Neural progenitor cell (in vitro differentiated cells): Measurements from ENCODE around the gene BHLHA9. TPM values are rescaled to one million over a fixed set of nuclear protein-coding genes. Genes with fewer than 3 reads are reported as not detected.

Experiments used
- DNase-seq: peaks from one replicate; pipeline ENCODE4 v3.0.0-alpha.2; 2016; ENCODE audit warnings: low spot score
- H2AFZ ChIP-seq: fragments of 200-600 bp; sonication (generic); replicated peaks from 2 replicates; pipeline ENCODE4 v1.6.1; 2016; ENCODE audit warnings: antibody characterized with exemption
- H3F3A ChIP-seq: fragments of 200-600 bp; sonication (generic); 2 replicates; pipeline ENCODE4 v1.6.1; 2016; ENCODE audit warnings: antibody characterized with exemption, low read depth
- H3K27ac ChIP-seq: fragments of 200-600 bp; sonication (generic); 2 replicates; pipeline ENCODE4 v1.5.1; 2016; ENCODE audit warnings: mild to moderate bottlenecking
- H3K27me3 ChIP-seq: fragments of 200-600 bp; sonication (generic); 2 replicates; pipeline ENCODE4 v1.6.1; 2016; ENCODE audit warnings: mild to moderate bottlenecking, moderate library complexity
- H3K36me3 ChIP-seq: fragments of 200-600 bp; sonication (generic); 2 replicates; pipeline ENCODE4 v1.5.1; 2016
- H3K4me1 ChIP-seq: fragments of 200-600 bp; sonication (generic); 2 replicates; pipeline ENCODE4 v1.6.1; 2016; ENCODE audit warnings: mixed run types
- H3K4me2 ChIP-seq: fragments of 200-600 bp; sonication (generic); 2 replicates; pipeline ENCODE4 v1.6.1; 2016
- H3K4me3 ChIP-seq: fragments of 200-600 bp; sonication (generic); 2 replicates; pipeline ENCODE4 v1.5.1; 2016
- H3K79me2 ChIP-seq: fragments of 200-600 bp; sonication (generic); 2 replicates; pipeline ENCODE4 v1.6.1; 2016; ENCODE audit warnings: low read depth
- H3K9ac ChIP-seq: fragments of 200-600 bp; sonication (generic); 2 replicates; pipeline ENCODE4 v1.6.1; 2016
- H3K9me3 ChIP-seq: fragments of 200-600 bp; sonication (generic); 2 replicates; pipeline ENCODE4 v1.5.1; 2016; ENCODE audit warnings: low read depth
- H4K20me1 ChIP-seq: fragments of 200-600 bp; sonication (generic); 2 replicates; pipeline ENCODE4 v1.6.1; 2016; ENCODE audit warnings: low read depth
- H3K27ac Mint-ChIP-seq: 3 replicates; pipeline ENCODE4 v1.8.0; 2021; ENCODE audit warnings: mixed read lengths
- H3K27me3 Mint-ChIP-seq: 2 replicates; pipeline ENCODE4 v1.8.0; 2022; ENCODE audit warnings: low read depth, mild to moderate bottlenecking, inconsistent platforms, moderate library complexity, mixed read lengths; ENCODE audit not compliant: insufficient read depth
- H3K36me3 Mint-ChIP-seq: 3 replicates; pipeline ENCODE4 v1.8.0; 2021; ENCODE audit warnings: mixed read lengths
- H3K4me1 Mint-ChIP-seq: 3 replicates; pipeline ENCODE4 v1.8.0; 2021; ENCODE audit warnings: mixed read lengths
- H3K4me3 Mint-ChIP-seq: 3 replicates; pipeline ENCODE4 v1.8.0; 2021; ENCODE audit warnings: mild to moderate bottlenecking, moderate library complexity, mixed read lengths
- H3K9me3 Mint-ChIP-seq: 3 replicates; pipeline ENCODE4 v1.8.0; 2020; ENCODE audit warnings: mixed read lengths
- CTCF ChIP-seq: fragments of 200-600 bp; sonication (generic); IDR thresholded peaks from 2 replicates; pipeline ENCODE4 v1.5.1; 2017; ENCODE audit warnings: antibody characterized with exemption, mild to moderate bottlenecking
- EZH2 ChIP-seq: fragments of 200-600 bp; sonication (generic); IDR thresholded peaks from 2 replicates; pipeline ENCODE4 v1.6.1; 2017; ENCODE audit warnings: antibody characterized with exemption, mild to moderate bottlenecking, moderate library complexity
- EZH2phosphoT487 ChIP-seq: fragments of 200-600 bp; sonication (generic); IDR thresholded peaks from 2 replicates; pipeline ENCODE4 v1.6.1; 2017; ENCODE audit warnings: antibody characterized with exemption
- total RNA-seq: library from RNA; depleted of rRNA; stranded (reverse); fragments of >200 nt; gene quantifications from 2 replicates; pipeline ENCODE4 v1.2.3, GENCODE V29; 2015; ENCODE audit warnings: low replicate concordance

The BHLHA9 gene
- total RNA-seq, 1 donor from 2014 or later = not detected

DNA sequence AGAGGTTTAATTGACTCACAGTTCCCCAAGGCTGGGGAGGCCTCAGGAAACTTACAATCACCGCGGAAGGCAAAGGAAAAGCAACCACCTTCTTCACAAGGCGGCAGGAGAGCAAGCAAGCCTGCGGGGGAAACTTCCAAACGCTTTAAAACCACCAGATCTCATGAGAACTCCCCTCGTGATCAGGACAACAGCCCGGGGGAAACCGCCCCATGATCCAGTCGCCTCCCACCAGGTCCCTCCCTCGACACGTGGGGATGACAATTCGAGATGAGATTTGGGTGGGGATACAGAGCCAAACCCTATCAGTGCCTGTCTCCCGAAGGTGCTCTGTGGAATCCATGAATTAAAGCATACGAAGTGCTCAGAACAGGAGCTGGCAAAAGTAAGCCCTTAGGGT, 46.6 kb upstream of the BHLHA9 start:
- Histone ChIP-seq H3K27me3 (peaks cover 60% of the 10 kb centered on the region), H3K36me3 (no peaks in the 10 kb centered on the region), H3K9ac (no peak overlapping the region), H3F3A (peaks cover 29% of the 10 kb centered on the region), H3K27ac (no peak overlapping the region), H3K4me2 (no peak overlapping the region), H4K20me1 (peaks cover 3% of the 10 kb centered on the region), H3K9me3 (no peaks in the 10 kb centered on the region), H2AFZ (no peak overlapping the region), H3K4me1 (peaks cover 8% of the 10 kb centered on the region), H3K79me2 (no peaks in the 10 kb centered on the region), H3K4me3 (no peak overlapping the region)
- Mint-ChIP-seq H3K36me3 (no peaks in the 10 kb centered on the region), H3K4me1 (peaks cover 11% of the 10 kb centered on the region), H3K9me3 (peaks cover 2% of the 10 kb centered on the region), H3K4me3 (no peak overlapping the region), H3K27me3 (peaks cover 38% of the 10 kb centered on the region), H3K27ac (no peak overlapping the region)
- no peak for DNase-seq
- TF ChIP-seq EZH2 (no peak), EZH2phosphoT487 (no peak), CTCF (no peak)

GRCh38 chr17:1224330-1224729, 45.9 kb upstream of the BHLHA9 start:
- Histone ChIP-seq H3K27me3 (peaks cover 66% of the 10 kb centered on the region), H3K79me2 (no peaks in the 10 kb centered on the region), H3K36me3 (no peaks in the 10 kb centered on the region), H3K4me1 (peaks cover 11% of the 10 kb centered on the region), H3K27ac (no peak overlapping the region), H3K4me2 (no peak overlapping the region), H2AFZ (no peak overlapping the region), H3K4me3 (no peak overlapping the region), H3K9ac (no peak overlapping the region), H3F3A (peaks cover 29% of the 10 kb centered on the region), H4K20me1 (peaks cover 3% of the 10 kb centered on the region), H3K9me3 (no peaks in the 10 kb centered on the region)
- Mint-ChIP-seq H3K36me3 (no peaks in the 10 kb centered on the region), H3K9me3 (peaks cover 2% of the 10 kb centered on the region), H3K27ac (no peak overlapping the region), H3K4me3 (no peak overlapping the region), H3K4me1 (peaks cover 11% of the 10 kb centered on the region), H3K27me3 (peaks cover 37% of the 10 kb centered on the region)
- TF ChIP-seq CTCF (no peak), EZH2phosphoT487 (no peak), EZH2 (no peak)
- DNase-seq = no peak

GRCh38 chr17:1226308-1226707, 43.9 kb upstream of the BHLHA9 start:
- Histone ChIP-seq H3K36me3 (no peaks in the 10 kb centered on the region), H3K27ac (no peak overlapping the region), H3K4me3 (no peak overlapping the region), H3K9me3 (no peaks in the 10 kb centered on the region), H3K9ac (no peak overlapping the region), H3K4me1 (peaks cover 11% of the 10 kb centered on the region), H3K4me2 (no peak overlapping the region), H2AFZ (no peak overlapping the region), H3F3A (peaks cover 25% of the 10 kb centered on the region), H3K79me2 (no peaks in the 10 kb centered on the region), H4K20me1 (peaks cover 3% of the 10 kb centered on the region), H3K27me3 (peaks cover 82% of the 10 kb centered on the region)
- TF ChIP-seq CTCF (no peak), EZH2phosphoT487 (no peak), EZH2 (no peak)
- H3K36me3 Mint-ChIP-seq = no peaks in the 10 kb centered on the region
- H3K27ac Mint-ChIP-seq = no peak overlapping the region
- peaks cover 16% of the 10 kb centered on the region for H3K4me1 Mint-ChIP-seq
- peaks cover 48% of the 10 kb centered on the region for H3K27me3 Mint-ChIP-seq
- peaks cover 5% of the 10 kb centered on the region for H3K9me3 Mint-ChIP-seq
- H3K4me3 Mint-ChIP-seq = no peak overlapping the region
- DNase-seq = no peak
